ENCODE data around the gene DIO2. TPM values are rescaled to one million over a fixed set of nuclear protein-coding genes. Genes with fewer than 3 reads are reported as not detected.

DIO2 gene
- total RNA-seq, 2 experiments from 2014 or later = not detected

GRCh38 chr14:80231702-80232101 lies 20.4 kb upstream of the DIO2 start:
- ATAC-seq (no peak), DNase-seq (no peak)
- POLR2A ChIA-PET = no interaction called here
- no peaks in the 10 kb centered on the region for H3K36me3 Mint-ChIP-seq (ENCODE audit: low read depth)
- intact Hi-C loops (cut with micrococcal nuclease) = no loop called here
- TF ChIP-seq, protein P1, sequence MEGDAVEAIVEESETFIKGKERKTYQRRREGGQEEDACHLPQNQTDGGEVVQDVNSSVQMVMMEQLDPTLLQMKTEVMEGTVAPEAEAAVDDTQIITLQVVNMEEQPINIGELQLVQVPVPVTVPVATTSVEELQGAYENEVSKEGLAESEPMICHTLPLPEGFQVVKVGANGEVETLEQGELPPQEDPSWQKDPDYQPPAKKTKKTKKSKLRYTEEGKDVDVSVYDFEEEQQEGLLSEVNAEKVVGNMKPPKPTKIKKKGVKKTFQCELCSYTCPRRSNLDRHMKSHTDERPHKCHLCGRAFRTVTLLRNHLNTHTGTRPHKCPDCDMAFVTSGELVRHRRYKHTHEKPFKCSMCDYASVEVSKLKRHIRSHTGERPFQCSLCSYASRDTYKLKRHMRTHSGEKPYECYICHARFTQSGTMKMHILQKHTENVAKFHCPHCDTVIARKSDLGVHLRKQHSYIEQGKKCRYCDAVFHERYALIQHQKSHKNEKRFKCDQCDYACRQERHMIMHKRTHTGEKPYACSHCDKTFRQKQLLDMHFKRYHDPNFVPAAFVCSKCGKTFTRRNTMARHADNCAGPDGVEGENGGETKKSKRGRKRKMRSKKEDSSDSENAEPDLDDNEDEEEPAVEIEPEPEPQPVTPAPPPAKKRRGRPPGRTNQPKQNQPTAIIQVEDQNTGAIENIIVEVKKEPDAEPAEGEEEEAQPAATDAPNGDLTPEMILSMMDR (IDR thresholded peaks at IDR 0.05) = no peak
- no peaks in the 10 kb centered on the region for H3K27me3 Mint-ChIP-seq
- H3K4me3 Mint-ChIP-seq = no peak overlapping the region
- H3K27ac Mint-ChIP-seq = no peak overlapping the region
- no peaks in the 10 kb centered on the region for H3K4me1 Mint-ChIP-seq (ENCODE audit: low read depth)
- CTCF ChIA-PET = no interaction called here
- H3K9me3 Mint-ChIP-seq = no peaks in the 10 kb centered on the region

GRCh38 chr14:80223696-80224465 lies 12.6 kb upstream of the DIO2 start:
- no peaks in the 10 kb centered on the region for H3K36me3 Mint-ChIP-seq (ENCODE audit: low read depth)
- no peak for ATAC-seq
- ChIA-PET CTCF (no interaction called here), POLR2A (no interaction called here)
- H3K27ac Mint-ChIP-seq = no peak overlapping the region
- intact Hi-C loops (cut with micrococcal nuclease) = no loop called here
- no peaks in the 10 kb centered on the region for H3K4me1 Mint-ChIP-seq (ENCODE audit: low read depth)
- no peak overlapping the region for H3K4me3 Mint-ChIP-seq
- DNase-seq = no peak
- H3K27me3 Mint-ChIP-seq = no peaks in the 10 kb centered on the region
- TF ChIP-seq, protein P1 (IDR thresholded peaks at IDR 0.05) = no peak
- H3K9me3 Mint-ChIP-seq = peaks cover 4% of the 10 kb centered on the region

DNA sequence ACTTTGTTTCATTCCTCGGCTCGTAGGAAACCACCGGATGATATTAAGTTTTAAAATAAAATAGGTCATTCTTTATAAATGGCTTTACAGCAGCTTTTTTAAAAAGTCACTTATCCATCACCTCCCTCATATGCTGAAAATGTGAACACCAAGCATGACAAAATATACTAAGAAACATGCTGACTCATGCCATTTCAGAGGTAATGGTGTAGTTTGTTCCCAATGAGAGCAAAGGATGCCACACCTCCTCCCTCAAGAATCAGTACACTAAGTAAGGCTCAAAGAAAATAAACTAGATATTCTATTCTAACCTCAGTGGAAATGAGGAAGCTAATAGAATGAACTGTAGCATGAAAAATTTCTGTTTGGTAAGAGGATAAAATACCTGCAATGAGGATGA lies 5.5 kb upstream of the DIO2 start:
- peaks cover 2% of the 10 kb centered on the region for H3K27me3 Mint-ChIP-seq
- no peaks in the 10 kb centered on the region for H3K36me3 Mint-ChIP-seq (ENCODE audit: low read depth)
- intact Hi-C loops (cut with micrococcal nuclease) = no loop called here
- H3K9me3 Mint-ChIP-seq = peaks cover 2% of the 10 kb centered on the region
- DNase-seq (no peak), ATAC-seq (no peak)
- H3K27ac Mint-ChIP-seq = no peak overlapping the region
- TF ChIP-seq, protein P1 (IDR thresholded peaks at IDR 0.05) = no peak
- H3K4me1 Mint-ChIP-seq (ENCODE audit: low read depth) = peaks cover 2% of the 10 kb centered on the region
- ChIA-PET CTCF (no interaction called here), POLR2A (no interaction called here)
- H3K4me3 Mint-ChIP-seq = no peak overlapping the region

DNA sequence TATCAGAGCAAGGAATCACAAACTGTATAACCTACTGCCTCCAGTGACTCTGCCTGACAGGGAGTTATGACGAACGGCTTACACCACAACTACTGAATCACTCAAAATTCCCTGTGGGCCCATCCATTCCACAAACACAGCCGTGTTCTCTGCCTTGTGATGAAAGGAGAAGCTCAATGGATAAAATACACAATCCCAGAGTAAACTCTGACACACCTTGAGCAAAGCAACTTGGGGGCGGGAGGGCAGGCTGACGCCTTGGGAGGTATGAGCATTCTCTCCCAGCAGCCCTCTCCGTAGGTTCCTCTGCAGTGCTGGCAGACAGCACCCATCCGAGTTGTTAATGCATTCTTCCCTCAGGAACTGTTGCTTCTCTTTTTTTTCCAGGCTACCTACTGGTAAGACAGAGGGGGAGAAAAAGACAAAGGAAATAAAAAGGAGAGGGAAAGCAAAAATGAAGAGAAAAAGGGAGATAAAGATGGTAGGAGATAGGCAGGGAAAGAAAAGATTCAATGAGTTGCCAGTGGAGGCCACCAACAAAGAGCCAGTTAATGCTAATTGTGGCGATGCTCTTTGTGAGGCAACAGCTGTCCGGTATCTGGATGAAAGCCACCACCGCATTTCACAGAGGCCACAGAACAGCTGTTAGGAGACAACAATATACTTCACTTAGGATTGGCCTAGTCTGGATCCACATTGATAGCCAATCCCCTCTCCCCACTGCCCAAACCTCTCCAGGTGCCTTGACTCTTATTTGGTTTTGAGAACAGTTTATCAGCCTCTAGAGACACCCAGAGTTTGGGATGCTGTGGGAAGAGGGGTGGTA lies 4.7 kb upstream of the DIO2 start:
- Mint-ChIP-seq H3K27ac (no peak overlapping the region), H3K4me3 (no peak overlapping the region), H3K4me1 (ENCODE audit: low read depth) (peaks cover 2% of the 10 kb centered on the region), H3K27me3 (peaks cover 2% of the 10 kb centered on the region), H3K36me3 (ENCODE audit: low read depth) (no peaks in the 10 kb centered on the region), H3K9me3 (peaks cover 2% of the 10 kb centered on the region)
- CTCF ChIA-PET = no interaction called here
- intact Hi-C loops (cut with micrococcal nuclease) = no loop called here
- no peak for DNase-seq
- POLR2A ChIA-PET = no interaction called here
- ATAC-seq = no peak
- TF ChIP-seq, protein P1 (IDR thresholded peaks at IDR 0.05) = no peak

- no peak for ATAC-seq
- intact Hi-C loops (cut with micrococcal nuclease) = no loop called here
- H3K9me3 Mint-ChIP-seq = peaks cover 2% of the 10 kb centered on the region
Measured at GRCh38 chr14:80215081-80215480, 3.8 kb upstream of the DIO2 start.

More at GRCh38 chr14:80215081-80215480, 3.8 kb upstream of the DIO2 start:
- Mint-ChIP-seq H3K27me3 (peaks cover 2% of the 10 kb centered on the region), H3K4me3 (no peak overlapping the region), H3K4me1 (ENCODE audit: low read depth) (peaks cover 2% of the 10 kb centered on the region), H3K27ac (no peak overlapping the region), H3K36me3 (ENCODE audit: low read depth) (no peaks in the 10 kb centered on the region)
- CTCF ChIA-PET = no interaction called here
- DNase-seq = no peak
- POLR2A ChIA-PET = no interaction called here
- TF ChIP-seq, protein P1 (IDR thresholded peaks at IDR 0.05) = no peak
